Measurements from ENCODE around the gene CNTNAP2. TPM values are rescaled to one million over a fixed set of nuclear protein-coding genes. Genes with fewer than 3 reads are reported as not detected.

CNTNAP2 gene
- total and polyA plus RNA-seq, 2 of the 4 experiments (the other 2 are of a cell fraction): not detected

DNA sequence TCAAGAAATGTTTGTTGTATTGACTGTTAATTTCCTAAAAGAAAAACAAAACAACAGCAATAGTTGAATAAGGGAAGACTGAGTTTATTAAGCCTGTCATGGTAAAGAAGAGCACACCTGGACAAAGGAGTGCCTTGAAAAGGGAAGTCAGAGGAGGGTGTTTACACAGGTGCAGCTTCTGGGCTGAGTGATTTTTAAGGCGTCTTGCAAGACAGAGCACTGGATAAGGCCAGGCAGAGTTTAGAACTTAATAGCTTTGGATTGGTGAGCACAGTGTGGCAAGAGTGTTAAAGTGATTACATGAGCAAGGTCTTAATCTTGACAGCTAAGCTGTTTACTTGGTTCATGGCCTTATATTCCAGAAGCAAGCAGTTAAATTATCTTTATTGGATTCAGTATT lies 423.2 kb downstream of the CNTNAP2 start:
- Histone ChIP-seq H3K4ac (ENCODE audit: low read depth, low read length) (no peak overlapping the region), H2BK120ac (ENCODE audit: low read depth, low read length) (no peak overlapping the region), H2BK20ac (ENCODE audit: low read depth, low read length) (no peak overlapping the region), H3K79me1 (ENCODE audit: low read depth in 1 of 2, low read length in 2 of 2) (no peaks in the 10 kb centered on the region), H3K27ac (ENCODE audit: insufficient read depth, low read length) (no peak overlapping the region), H2AK5ac (ENCODE audit: low read depth, low read length) (no peak overlapping the region), H3K18ac (ENCODE audit: low read depth, low read length) (no peak overlapping the region), H3K4me2 (ENCODE audit: low read depth, low read length) (no peak overlapping the region), H4K5ac (ENCODE audit: low read depth, low read length) (no peak overlapping the region), H3K23ac (ENCODE audit: low read depth, low read length) (no peak overlapping the region), H2AK9ac (replicated peaks; ENCODE audit: low read depth, low read length, poor library complexity) (no peak overlapping the region), H3K4me1 (ENCODE audit: control insufficient read depth, insufficient read depth, low read length) (no peaks in the 10 kb centered on the region), H2BK15ac (ENCODE audit: low read depth, low read length) (no peak overlapping the region), H3K9me1 (ENCODE audit: insufficient read depth, low read length) (no peaks in the 10 kb centered on the region), H4K91ac (ENCODE audit: insufficient read depth, low read depth, low read length) (no peak overlapping the region), H4K8ac (ENCODE audit: low read depth in 2 of 2, low read length in 2 of 2) (no peak overlapping the region), H3K27me3 (ENCODE audit: control insufficient read depth, insufficient read depth, low read length) (no peaks in the 10 kb centered on the region), H4K20me1 (ENCODE audit: insufficient read depth, low read length) (no peaks in the 10 kb centered on the region), H3K9ac (ENCODE audit: low read depth, low read length) (no peak overlapping the region), H3K56ac (ENCODE audit: extremely low read depth, insufficient read depth, low read length) (no peak overlapping the region), H3K36me3 (ENCODE audit: control insufficient read depth, insufficient read depth, low read length) (no peaks in the 10 kb centered on the region), H2AFZ (replicated peaks; ENCODE audit: low read length, poor library complexity) (no peak overlapping the region), H2BK5ac (ENCODE audit: low read depth, low read length, poor library complexity, severe bottlenecking) (no peak overlapping the region), H3K9me3 (ENCODE audit: control insufficient read depth, insufficient read depth, low read length) (peaks cover 2% of the 10 kb centered on the region; the same call in 1 of the 2 replicates), H3K4me3 (ENCODE audit: insufficient read depth, low read depth, low read length) (no peak overlapping the region), H3K14ac (replicated peaks; ENCODE audit: low read depth, low read length) (no peak overlapping the region)
- DNase-seq (no peak), ATAC-seq (ENCODE audit: low read depth) (no peak)
- no TSS peak for BruUV-seq (replicated peaks)
- POLR2A ChIA-PET (ENCODE audit: unreplicated experiment): no interaction called here
- no peak for TF ChIP-seq FOS (IDR thresholded peaks at IDR 0.05; ENCODE audit: low read depth, low read length)
- TF ChIP-seq, protein P1, sequence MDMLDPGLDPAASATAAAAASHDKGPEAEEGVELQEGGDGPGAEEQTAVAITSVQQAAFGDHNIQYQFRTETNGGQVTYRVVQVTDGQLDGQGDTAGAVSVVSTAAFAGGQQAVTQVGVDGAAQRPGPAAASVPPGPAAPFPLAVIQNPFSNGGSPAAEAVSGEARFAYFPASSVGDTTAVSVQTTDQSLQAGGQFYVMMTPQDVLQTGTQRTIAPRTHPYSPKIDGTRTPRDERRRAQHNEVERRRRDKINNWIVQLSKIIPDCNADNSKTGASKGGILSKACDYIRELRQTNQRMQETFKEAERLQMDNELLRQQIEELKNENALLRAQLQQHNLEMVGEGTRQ (IDR thresholded peaks at IDR 0.05; ENCODE audit: low read depth, low read length): no peak
- no peak for TF ChIP-seq MAZ (IDR thresholded peaks at IDR 0.05; ENCODE audit: borderline replicate concordance, low read depth, low read length)
- TF ChIP-seq POLR2A (IDR thresholded peaks at IDR 0.05; ENCODE audit: low read depth, low read length): no peak
- TF ChIP-seq, protein P2, sequence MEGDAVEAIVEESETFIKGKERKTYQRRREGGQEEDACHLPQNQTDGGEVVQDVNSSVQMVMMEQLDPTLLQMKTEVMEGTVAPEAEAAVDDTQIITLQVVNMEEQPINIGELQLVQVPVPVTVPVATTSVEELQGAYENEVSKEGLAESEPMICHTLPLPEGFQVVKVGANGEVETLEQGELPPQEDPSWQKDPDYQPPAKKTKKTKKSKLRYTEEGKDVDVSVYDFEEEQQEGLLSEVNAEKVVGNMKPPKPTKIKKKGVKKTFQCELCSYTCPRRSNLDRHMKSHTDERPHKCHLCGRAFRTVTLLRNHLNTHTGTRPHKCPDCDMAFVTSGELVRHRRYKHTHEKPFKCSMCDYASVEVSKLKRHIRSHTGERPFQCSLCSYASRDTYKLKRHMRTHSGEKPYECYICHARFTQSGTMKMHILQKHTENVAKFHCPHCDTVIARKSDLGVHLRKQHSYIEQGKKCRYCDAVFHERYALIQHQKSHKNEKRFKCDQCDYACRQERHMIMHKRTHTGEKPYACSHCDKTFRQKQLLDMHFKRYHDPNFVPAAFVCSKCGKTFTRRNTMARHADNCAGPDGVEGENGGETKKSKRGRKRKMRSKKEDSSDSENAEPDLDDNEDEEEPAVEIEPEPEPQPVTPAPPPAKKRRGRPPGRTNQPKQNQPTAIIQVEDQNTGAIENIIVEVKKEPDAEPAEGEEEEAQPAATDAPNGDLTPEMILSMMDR (conservative IDR thresholded peaks at IDR 0.05; ENCODE audit: low read depth, low read length): no peak
- no peak for TF ChIP-seq MXI1 (IDR thresholded peaks at IDR 0.05; ENCODE audit: borderline replicate concordance, low read depth, low read length)
- no peak for TF ChIP-seq CHD1 (IDR thresholded peaks at IDR 0.05; ENCODE audit: low read depth, low read length)
- TF ChIP-seq NFE2L2 (IDR thresholded peaks at IDR 0.05; ENCODE audit: low read depth, low read length): no peak
- no peak for TF ChIP-seq RFX5 (IDR thresholded peaks at IDR 0.05; ENCODE audit: low read depth, low read length)
- no peak for TF ChIP-seq ELK1 (IDR thresholded peaks at IDR 0.05; ENCODE audit: borderline replicate concordance, low read depth, low read length)
- TF ChIP-seq RAD21 (IDR thresholded peaks at IDR 0.05; ENCODE audit: low read length): no peak
- TF ChIP-seq MAFK (IDR thresholded peaks at IDR 0.05; ENCODE audit: low read depth, low read length): no peak
- no peak for TF ChIP-seq CEBPB (IDR thresholded peaks at IDR 0.05; ENCODE audit: low read depth, low read length)
- TF ChIP-seq SMC3 (IDR thresholded peaks at IDR 0.05; ENCODE audit: low read depth, low read length): no peak
- CTCF ChIA-PET: no interaction called here
- intact Hi-C loops (cut with micrococcal nuclease) (no loop called here), in situ Hi-C loops (cut with MboI; ENCODE audit: low sequenced_read_pairs) (no loop called here), dilution Hi-C loops (cut with HindIII; ENCODE audit: low sequenced_read_pairs, unreplicated experiment) (no loop called here)
- 0% methylated on average over 1 of the region's 1 CpG; no CpG with 5 or more reads in 1 of the 2 experiments for WGBS, 2 experiments (ENCODE audit: extremely low coverage in 2 of 2, insufficient read length in 1 of 2)
